WTC11 (cell line): ENCODE data around the gene MYF6. TPM values are rescaled to one million over a fixed set of nuclear protein-coding genes. Genes with fewer than 3 reads are reported as not detected.

Experiments used
- ATAC-seq: fragments of 200-7000 bp; cut with Tn5 transposase; 2 replicates; pipeline ENCODE4 v1.10.0; 2021; ENCODE audit warnings: mild to moderate bottlenecking, moderate library complexity
- CTCF ChIA-PET: fragments of 300-600 bp; sonication (Branson Sonifier 250); formaldehyde crosslinking; loops from one replicate; lab custom pipeline; 2021; ENCODE audit warnings: antibody characterized with exemption; lab: Charles Lee
- POLR2A ChIA-PET: fragments of 350-600 bp; sonication (Branson Sonifier 250); formaldehyde crosslinking; loops from one replicate; lab custom pipeline; 2021; ENCODE audit warnings: antibody characterized with exemption; lab: Charles Lee
- DNase-seq: peaks from one replicate; pipeline ENCODE4 v3.0.0; 2021; ENCODE audit warnings: low spot score
- H3K27ac Mint-ChIP-seq: 2 replicates; pipeline ENCODE4 v1.8.0; 2021; ENCODE audit warnings: mixed read lengths
- H3K27me3 Mint-ChIP-seq: 2 replicates; pipeline ENCODE4 v1.8.0; 2021; ENCODE audit warnings: low read depth, mild to moderate bottlenecking, moderate library complexity, mixed read lengths
- H3K36me3 Mint-ChIP-seq: 2 replicates; pipeline ENCODE4 v1.8.0; 2021; ENCODE audit warnings: mixed read lengths
- H3K4me1 Mint-ChIP-seq: 2 replicates; pipeline ENCODE4 v1.8.0; 2022; ENCODE audit warnings: mixed read lengths
- H3K4me3 Mint-ChIP-seq: 2 replicates; pipeline ENCODE4 v1.8.0; 2021; ENCODE audit warnings: mild to moderate bottlenecking, moderate library complexity, mixed read lengths
- H3K9me3 Mint-ChIP-seq: 2 replicates; pipeline ENCODE4 v1.8.0; 2021; ENCODE audit warnings: mixed read lengths
- CREB1 ChIP-seq: sonication (generic); formaldehyde crosslinking; IDR thresholded peaks from 2 replicates; pipeline ENCODE4 v1.8.0; 2023; ENCODE audit warnings: mild to moderate bottlenecking, missing genetic modification reagents
- EMX1 ChIP-seq: fragments of 250-450 bp; sonication (Bioruptor Pico); IDR thresholded peaks from 2 replicates; pipeline ENCODE4 v1.8.0; 2021; ENCODE audit warnings: mild to moderate bottlenecking
- GABPB1 ChIP-seq: sonication (generic); formaldehyde crosslinking; IDR thresholded peaks from 2 replicates; pipeline ENCODE4 v1.8.1; 2023; ENCODE audit warnings: mild to moderate bottlenecking, missing genetic modification reagents
- GTF2I ChIP-seq: fragments of 250-450 bp; sonication (Bioruptor Pico); conservative IDR thresholded peaks from 2 replicates; pipeline ENCODE4 v1.4.0; 2021; ENCODE audit warnings: mild to moderate bottlenecking
- JAZF1 ChIP-seq: fragments of 250-450 bp; sonication (Bioruptor Pico); IDR thresholded peaks from 2 replicates; pipeline ENCODE4 v1.9.0; 2021; ENCODE audit warnings: moderate library complexity, mild to moderate bottlenecking, inconsistent platforms
- MXD4 ChIP-seq: fragments of 250-450 bp; sonication (Bioruptor Pico); IDR thresholded peaks from 2 replicates; pipeline ENCODE4 v1.8.0; 2021; ENCODE audit warnings: mild to moderate bottlenecking, moderate library complexity, borderline replicate concordance
- NR1H2 ChIP-seq: sonication (generic); formaldehyde crosslinking; IDR thresholded peaks from 2 replicates; pipeline ENCODE4 v1.9.0; 2021; ENCODE audit warnings: mild to moderate bottlenecking, moderate library complexity, missing genetic modification reagents
- NR3C1 ChIP-seq: sonication (generic); formaldehyde crosslinking; conservative IDR thresholded peaks from 2 replicates; pipeline ENCODE4 v1.8.1; 2023; ENCODE audit warnings: low read depth, mild to moderate bottlenecking, missing genetic modification reagents
- SMAD3 ChIP-seq: sonication (generic); formaldehyde crosslinking; IDR thresholded peaks from 2 replicates; pipeline ENCODE4 v1.8.0; 2022; ENCODE audit warnings: missing genetic modification reagents, mild to moderate bottlenecking, borderline replicate concordance
- TCF7 ChIP-seq: sonication (generic); formaldehyde crosslinking; IDR thresholded peaks from 2 replicates; pipeline ENCODE4 v1.8.0; 2022; ENCODE audit warnings: mild to moderate bottlenecking, low read depth, missing genetic modification reagents, moderate library complexity
- ZBTB21 ChIP-seq: sonication (generic); formaldehyde crosslinking; IDR thresholded peaks from 2 replicates; pipeline ENCODE4 v1.8.1; 2023; ENCODE audit warnings: mild to moderate bottlenecking, missing genetic modification reagents, borderline replicate concordance
- total RNA-seq: library from RNA; stranded (reverse); gene quantifications from 3 replicates; pipeline ENCODE4 v1.2.3, GENCODE V29; 2021
- TF ChIP-seq, protein P1 (sequence below): fragments of 250-450 bp; sonication (Bioruptor Pico); IDR thresholded peaks from 2 replicates; pipeline ENCODE4 v1.9.0; 2021; ENCODE audit warnings: mild to moderate bottlenecking
- TF ChIP-seq, protein P2 (sequence below): fragments of 250-450 bp; sonication (Bioruptor Pico); IDR thresholded peaks from 2 replicates; pipeline ENCODE4 v1.9.0; 2021; ENCODE audit warnings: mild to moderate bottlenecking
- TF ChIP-seq, protein P3 (sequence below): sonication (generic); formaldehyde crosslinking; IDR thresholded peaks from 2 replicates; pipeline ENCODE4 v1.8.1; 2022; ENCODE audit warnings: low read depth, missing genetic modification reagents, borderline replicate concordance
- TF ChIP-seq, protein P4 (sequence below): sonication (generic); formaldehyde crosslinking; IDR thresholded peaks from 2 replicates; pipeline ENCODE4 v1.8.0; 2022; ENCODE audit warnings: mild to moderate bottlenecking, missing genetic modification reagents
- TF ChIP-seq, protein P5 (sequence below): sonication (generic); formaldehyde crosslinking; IDR thresholded peaks from 2 replicates; pipeline ENCODE4 v1.8.1; 2023; ENCODE audit warnings: mild to moderate bottlenecking, missing genetic modification reagents, borderline replicate concordance
- TF ChIP-seq, protein P6 (sequence below): sonication (generic); formaldehyde crosslinking; IDR thresholded peaks from 2 replicates; pipeline ENCODE4 v1.8.0; 2022; ENCODE audit warnings: mild to moderate bottlenecking, missing genetic modification reagents
- TF ChIP-seq, protein P7 (sequence below): sonication (generic); formaldehyde crosslinking; IDR thresholded peaks from 2 replicates; pipeline ENCODE4 v1.8.1; 2023; ENCODE audit warnings: mild to moderate bottlenecking, missing genetic modification reagents

Gene MYF6
- total RNA-seq, 1 experiment from 2014 or later = 0.15 TPM

DNA sequence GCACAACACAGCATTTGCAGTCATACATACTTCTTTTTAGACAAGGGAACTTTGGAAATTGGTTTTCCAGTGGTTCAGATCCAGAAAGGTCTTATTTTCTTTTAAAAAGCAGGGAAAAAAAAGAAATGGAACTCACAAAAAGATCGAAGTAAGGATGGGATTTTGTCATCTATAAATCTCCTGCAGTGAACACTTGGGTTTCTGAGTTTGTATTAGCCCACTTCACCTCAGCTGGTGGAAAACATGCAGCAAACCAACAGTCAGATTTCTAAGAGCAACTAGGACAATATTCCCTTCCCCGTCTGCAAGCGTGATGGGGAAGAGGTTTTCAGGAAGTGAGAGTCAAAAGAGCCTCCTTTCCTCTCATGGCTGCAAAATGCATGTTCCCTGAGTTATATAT is 13.9 kb downstream of the MYF6 start (continued):
- TF ChIP-seq, protein P1, sequence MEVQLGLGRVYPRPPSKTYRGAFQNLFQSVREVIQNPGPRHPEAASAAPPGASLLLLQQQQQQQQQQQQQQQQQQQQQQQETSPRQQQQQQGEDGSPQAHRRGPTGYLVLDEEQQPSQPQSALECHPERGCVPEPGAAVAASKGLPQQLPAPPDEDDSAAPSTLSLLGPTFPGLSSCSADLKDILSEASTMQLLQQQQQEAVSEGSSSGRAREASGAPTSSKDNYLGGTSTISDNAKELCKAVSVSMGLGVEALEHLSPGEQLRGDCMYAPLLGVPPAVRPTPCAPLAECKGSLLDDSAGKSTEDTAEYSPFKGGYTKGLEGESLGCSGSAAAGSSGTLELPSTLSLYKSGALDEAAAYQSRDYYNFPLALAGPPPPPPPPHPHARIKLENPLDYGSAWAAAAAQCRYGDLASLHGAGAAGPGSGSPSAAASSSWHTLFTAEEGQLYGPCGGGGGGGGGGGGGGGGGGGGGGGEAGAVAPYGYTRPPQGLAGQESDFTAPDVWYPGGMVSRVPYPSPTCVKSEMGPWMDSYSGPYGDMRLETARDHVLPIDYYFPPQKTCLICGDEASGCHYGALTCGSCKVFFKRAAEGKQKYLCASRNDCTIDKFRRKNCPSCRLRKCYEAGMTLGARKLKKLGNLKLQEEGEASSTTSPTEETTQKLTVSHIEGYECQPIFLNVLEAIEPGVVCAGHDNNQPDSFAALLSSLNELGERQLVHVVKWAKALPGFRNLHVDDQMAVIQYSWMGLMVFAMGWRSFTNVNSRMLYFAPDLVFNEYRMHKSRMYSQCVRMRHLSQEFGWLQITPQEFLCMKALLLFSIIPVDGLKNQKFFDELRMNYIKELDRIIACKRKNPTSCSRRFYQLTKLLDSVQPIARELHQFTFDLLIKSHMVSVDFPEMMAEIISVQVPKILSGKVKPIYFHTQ (CRISPR knock-in tag) = no peak
- TF ChIP-seq, protein P2, sequence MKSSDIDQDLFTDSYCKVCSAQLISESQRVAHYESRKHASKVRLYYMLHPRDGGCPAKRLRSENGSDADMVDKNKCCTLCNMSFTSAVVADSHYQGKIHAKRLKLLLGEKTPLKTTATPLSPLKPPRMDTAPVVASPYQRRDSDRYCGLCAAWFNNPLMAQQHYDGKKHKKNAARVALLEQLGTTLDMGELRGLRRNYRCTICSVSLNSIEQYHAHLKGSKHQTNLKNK (CRISPR knock-in tag) = no peak
- TF ChIP-seq, protein P3, sequence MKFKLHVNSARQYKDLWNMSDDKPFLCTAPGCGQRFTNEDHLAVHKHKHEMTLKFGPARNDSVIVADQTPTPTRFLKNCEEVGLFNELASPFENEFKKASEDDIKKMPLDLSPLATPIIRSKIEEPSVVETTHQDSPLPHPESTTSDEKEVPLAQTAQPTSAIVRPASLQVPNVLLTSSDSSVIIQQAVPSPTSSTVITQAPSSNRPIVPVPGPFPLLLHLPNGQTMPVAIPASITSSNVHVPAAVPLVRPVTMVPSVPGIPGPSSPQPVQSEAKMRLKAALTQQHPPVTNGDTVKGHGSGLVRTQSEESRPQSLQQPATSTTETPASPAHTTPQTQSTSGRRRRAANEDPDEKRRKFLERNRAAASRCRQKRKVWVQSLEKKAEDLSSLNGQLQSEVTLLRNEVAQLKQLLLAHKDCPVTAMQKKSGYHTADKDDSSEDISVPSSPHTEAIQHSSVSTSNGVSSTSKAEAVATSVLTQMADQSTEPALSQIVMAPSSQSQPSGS (CRISPR knock-in tag) = no peak
- TF ChIP-seq CREB1 (CRISPR knock-in tag) = no peak
- TF ChIP-seq GTF2I (CRISPR knock-in tag) = no peak
- TF ChIP-seq, protein P4, sequence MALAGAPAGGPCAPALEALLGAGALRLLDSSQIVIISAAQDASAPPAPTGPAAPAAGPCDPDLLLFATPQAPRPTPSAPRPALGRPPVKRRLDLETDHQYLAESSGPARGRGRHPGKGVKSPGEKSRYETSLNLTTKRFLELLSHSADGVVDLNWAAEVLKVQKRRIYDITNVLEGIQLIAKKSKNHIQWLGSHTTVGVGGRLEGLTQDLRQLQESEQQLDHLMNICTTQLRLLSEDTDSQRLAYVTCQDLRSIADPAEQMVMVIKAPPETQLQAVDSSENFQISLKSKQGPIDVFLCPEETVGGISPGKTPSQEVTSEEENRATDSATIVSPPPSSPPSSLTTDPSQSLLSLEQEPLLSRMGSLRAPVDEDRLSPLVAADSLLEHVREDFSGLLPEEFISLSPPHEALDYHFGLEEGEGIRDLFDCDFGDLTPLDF (CRISPR knock-in tag) = no peak
- no peak for TF ChIP-seq ZBTB21 (CRISPR knock-in tag)
- no peak for TF ChIP-seq TCF7 (CRISPR knock-in tag)

DNA sequence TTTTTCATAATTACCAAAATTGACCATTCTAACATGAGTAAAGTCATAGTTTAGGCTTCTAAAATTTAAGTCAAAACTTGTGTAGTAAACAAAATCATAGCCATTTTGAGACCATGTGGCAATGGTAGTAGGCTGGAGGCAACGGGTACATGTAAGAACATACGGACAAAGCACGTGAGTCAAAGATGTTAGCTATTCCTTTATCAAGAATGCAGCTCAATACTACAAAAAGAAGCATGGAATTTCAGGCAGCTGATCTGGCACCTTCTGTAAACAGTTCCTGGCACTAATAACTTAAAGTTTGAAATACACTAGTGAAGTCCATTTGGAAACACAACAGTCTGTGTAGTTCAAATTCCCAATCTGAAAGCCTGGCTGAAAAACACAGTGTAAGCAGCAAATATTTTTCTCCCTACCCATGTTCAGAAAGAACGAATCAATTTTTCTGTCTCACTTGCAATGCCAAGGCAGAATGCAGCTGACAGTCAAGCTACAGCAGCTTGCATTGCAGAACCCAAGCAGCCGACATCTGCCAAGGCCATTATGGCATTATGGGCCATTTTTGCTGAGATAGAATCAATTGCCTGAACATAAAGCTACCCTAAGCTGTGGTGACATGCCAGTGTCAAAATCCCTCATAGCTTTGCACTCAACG is 38.5 kb downstream of the MYF6 start:
- Mint-ChIP-seq H3K36me3 (no peaks in the 10 kb centered on the region), H3K4me1 (no peaks in the 10 kb centered on the region; the same call in 1 of the 2 replicates), H3K4me3 (no peak overlapping the region), H3K27me3 (no peaks in the 10 kb centered on the region), H3K9me3 (no peaks in the 10 kb centered on the region), H3K27ac (no peak overlapping the region)
- no peak for ATAC-seq
- CTCF ChIA-PET = no interaction called here
- no peak for DNase-seq
- POLR2A ChIA-PET = no interaction called here
- TF ChIP-seq NR1H2 (CRISPR knock-in tag) (no peak), JAZF1 (CRISPR knock-in tag) (no peak), GABPB1 (CRISPR knock-in tag) (no peak), EMX1 (no peak), MXD4 (no peak), NR3C1 (CRISPR knock-in tag) (no peak), SMAD3 (CRISPR knock-in tag) (no peak)
- TF ChIP-seq, protein P1 (CRISPR knock-in tag) = no peak
- TF ChIP-seq, protein P5, sequence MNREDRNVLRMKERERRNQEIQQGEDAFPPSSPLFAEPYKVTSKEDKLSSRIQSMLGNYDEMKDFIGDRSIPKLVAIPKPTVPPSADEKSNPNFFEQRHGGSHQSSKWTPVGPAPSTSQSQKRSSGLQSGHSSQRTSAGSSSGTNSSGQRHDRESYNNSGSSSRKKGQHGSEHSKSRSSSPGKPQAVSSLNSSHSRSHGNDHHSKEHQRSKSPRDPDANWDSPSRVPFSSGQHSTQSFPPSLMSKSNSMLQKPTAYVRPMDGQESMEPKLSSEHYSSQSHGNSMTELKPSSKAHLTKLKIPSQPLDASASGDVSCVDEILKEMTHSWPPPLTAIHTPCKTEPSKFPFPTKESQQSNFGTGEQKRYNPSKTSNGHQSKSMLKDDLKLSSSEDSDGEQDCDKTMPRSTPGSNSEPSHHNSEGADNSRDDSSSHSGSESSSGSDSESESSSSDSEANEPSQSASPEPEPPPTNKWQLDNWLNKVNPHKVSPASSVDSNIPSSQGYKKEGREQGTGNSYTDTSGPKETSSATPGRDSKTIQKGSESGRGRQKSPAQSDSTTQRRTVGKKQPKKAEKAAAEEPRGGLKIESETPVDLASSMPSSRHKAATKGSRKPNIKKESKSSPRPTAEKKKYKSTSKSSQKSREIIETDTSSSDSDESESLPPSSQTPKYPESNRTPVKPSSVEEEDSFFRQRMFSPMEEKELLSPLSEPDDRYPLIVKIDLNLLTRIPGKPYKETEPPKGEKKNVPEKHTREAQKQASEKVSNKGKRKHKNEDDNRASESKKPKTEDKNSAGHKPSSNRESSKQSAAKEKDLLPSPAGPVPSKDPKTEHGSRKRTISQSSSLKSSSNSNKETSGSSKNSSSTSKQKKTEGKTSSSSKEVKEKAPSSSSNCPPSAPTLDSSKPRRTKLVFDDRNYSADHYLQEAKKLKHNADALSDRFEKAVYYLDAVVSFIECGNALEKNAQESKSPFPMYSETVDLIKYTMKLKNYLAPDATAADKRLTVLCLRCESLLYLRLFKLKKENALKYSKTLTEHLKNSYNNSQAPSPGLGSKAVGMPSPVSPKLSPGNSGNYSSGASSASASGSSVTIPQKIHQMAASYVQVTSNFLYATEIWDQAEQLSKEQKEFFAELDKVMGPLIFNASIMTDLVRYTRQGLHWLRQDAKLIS (CRISPR knock-in tag) = no peak
- TF ChIP-seq, protein P4 (CRISPR knock-in tag) = no peak
- TF ChIP-seq, protein P6, sequence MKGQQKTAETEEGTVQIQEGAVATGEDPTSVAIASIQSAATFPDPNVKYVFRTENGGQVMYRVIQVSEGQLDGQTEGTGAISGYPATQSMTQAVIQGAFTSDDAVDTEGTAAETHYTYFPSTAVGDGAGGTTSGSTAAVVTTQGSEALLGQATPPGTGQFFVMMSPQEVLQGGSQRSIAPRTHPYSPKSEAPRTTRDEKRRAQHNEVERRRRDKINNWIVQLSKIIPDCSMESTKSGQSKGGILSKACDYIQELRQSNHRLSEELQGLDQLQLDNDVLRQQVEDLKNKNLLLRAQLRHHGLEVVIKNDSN = no peak
- TF ChIP-seq, protein P7, sequence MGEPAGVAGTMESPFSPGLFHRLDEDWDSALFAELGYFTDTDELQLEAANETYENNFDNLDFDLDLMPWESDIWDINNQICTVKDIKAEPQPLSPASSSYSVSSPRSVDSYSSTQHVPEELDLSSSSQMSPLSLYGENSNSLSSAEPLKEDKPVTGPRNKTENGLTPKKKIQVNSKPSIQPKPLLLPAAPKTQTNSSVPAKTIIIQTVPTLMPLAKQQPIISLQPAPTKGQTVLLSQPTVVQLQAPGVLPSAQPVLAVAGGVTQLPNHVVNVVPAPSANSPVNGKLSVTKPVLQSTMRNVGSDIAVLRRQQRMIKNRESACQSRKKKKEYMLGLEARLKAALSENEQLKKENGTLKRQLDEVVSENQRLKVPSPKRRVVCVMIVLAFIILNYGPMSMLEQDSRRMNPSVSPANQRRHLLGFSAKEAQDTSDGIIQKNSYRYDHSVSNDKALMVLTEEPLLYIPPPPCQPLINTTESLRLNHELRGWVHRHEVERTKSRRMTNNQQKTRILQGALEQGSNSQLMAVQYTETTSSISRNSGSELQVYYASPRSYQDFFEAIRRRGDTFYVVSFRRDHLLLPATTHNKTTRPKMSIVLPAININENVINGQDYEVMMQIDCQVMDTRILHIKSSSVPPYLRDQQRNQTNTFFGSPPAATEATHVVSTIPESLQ = no peak
